ENCODE data around the gene OCSTAMP.

The OCSTAMP gene

DNA sequence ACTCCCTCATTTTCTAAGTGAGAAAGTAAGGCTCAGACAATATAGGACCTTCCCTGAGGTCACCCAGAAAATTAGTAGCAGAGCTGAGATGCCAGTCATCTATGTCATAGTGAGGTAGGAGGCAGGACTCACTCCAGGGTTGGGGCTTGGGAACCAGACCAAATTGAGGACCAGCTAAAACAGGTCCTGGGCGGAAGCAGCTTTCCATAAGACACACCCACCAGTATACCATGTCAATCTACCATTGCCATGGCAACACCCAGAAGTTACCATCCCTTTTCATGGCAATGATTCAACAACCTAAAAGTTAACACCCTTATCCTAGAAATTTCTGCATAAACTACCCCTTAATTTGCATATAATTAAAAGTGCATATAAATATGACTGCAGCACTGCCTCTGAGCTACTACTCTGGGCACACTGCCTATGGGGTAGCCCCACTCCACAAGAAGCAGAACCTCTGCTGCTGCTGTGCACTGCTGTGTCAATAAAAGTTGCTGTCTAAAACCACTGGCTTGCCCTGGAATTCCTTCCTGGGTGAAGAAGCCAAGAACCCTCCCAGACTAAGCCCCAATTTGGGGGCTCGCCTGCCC lies 30.3 kb upstream of the OCSTAMP start:
- TF ChIP-seq ZFX (IDR thresholded peaks at IDR 0.05): no peak
- TF ChIP-seq, protein P1, sequence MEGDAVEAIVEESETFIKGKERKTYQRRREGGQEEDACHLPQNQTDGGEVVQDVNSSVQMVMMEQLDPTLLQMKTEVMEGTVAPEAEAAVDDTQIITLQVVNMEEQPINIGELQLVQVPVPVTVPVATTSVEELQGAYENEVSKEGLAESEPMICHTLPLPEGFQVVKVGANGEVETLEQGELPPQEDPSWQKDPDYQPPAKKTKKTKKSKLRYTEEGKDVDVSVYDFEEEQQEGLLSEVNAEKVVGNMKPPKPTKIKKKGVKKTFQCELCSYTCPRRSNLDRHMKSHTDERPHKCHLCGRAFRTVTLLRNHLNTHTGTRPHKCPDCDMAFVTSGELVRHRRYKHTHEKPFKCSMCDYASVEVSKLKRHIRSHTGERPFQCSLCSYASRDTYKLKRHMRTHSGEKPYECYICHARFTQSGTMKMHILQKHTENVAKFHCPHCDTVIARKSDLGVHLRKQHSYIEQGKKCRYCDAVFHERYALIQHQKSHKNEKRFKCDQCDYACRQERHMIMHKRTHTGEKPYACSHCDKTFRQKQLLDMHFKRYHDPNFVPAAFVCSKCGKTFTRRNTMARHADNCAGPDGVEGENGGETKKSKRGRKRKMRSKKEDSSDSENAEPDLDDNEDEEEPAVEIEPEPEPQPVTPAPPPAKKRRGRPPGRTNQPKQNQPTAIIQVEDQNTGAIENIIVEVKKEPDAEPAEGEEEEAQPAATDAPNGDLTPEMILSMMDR (conservative IDR thresholded peaks at IDR 0.05): no peak
- H3K27ac ChIP-seq: no peak overlapping the region

DNA sequence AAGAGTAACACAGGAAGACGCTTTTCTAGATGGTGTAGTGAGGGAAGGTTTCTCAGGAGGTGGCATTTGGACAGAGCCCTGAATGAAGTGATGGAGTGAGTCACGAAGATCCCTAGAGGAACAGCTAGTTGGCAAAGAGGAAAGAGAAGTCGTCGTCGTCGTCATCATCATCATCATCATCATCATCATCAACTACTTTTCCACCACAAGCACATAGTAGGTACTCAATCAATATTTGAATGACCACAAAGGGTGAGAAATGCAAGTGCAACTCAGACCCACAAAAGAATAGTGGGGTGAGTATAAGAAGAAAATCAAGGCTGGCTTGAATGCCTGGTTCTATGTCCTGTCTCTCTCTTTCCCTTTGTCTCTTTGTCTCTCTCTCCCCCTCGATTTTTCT lies 28.3 kb upstream of the OCSTAMP start:
- no peak for TF ChIP-seq ZFX (IDR thresholded peaks at IDR 0.05)
- TF ChIP-seq, protein P1 (conservative IDR thresholded peaks at IDR 0.05): no peak
- no peak overlapping the region for H3K27ac ChIP-seq

DNA sequence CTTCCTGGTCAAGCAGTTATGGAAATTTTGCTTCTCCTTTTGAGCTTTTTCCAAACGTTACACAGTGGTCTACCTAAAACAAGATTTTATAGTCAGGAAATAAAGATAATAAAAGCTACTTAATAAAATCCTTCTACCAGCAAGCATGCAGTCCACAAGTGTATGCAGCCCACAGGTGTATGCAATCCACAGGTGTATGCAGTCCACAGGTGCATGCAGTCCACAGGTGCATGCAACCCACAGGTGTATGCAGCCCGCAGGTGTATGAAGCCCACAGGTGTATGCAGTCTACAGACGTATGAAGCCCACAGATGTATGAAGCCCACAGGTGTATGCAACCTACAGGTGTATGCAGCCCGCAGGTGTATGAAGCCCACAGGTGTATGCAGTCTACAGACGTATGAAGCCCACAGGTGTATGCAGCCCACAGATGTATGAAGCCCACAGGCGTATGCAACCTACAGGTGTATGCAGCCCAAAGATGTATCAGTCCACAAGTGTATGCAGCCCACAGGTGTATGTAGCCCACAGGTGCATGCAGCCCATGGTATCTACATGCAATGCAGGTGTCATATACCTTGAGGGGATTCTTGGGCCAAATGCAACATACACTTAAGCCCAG lies 26.4 kb upstream of the OCSTAMP start:
- no peak overlapping the region for H3K27ac ChIP-seq
- TF ChIP-seq, protein P1 (conservative IDR thresholded peaks at IDR 0.05): no peak
- no peak for TF ChIP-seq ZFX (IDR thresholded peaks at IDR 0.05)

DNA sequence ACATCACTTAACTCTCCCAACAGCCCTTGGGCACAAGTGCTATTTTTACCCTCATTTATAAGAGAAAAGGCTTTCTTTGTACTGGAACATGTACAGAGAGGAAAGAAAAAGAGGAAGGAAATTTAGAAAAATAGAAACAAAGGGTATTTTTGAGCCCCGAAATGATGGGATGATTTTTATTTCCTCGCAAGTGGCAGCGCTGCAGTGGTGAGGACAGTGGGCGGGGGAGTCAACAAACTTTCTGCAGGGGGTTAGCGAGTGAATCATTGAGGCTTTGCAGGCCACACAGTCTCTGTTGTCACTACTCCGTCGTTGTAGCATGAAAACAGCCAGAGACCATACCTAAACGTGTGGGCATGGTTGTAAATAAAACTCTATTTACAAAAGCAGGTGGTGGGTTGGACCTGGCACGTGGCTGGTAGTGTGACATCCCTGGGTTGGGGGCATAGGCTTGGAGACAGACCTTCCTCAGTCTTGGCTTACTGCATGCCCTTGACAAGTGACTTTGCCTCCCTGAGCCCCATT lies 25.5 kb upstream of the OCSTAMP start:
- no peak for TF ChIP-seq ZFX (IDR thresholded peaks at IDR 0.05)
- TF ChIP-seq, protein P1 (conservative IDR thresholded peaks at IDR 0.05): no peak
- H3K27ac ChIP-seq: no peak overlapping the region

DNA sequence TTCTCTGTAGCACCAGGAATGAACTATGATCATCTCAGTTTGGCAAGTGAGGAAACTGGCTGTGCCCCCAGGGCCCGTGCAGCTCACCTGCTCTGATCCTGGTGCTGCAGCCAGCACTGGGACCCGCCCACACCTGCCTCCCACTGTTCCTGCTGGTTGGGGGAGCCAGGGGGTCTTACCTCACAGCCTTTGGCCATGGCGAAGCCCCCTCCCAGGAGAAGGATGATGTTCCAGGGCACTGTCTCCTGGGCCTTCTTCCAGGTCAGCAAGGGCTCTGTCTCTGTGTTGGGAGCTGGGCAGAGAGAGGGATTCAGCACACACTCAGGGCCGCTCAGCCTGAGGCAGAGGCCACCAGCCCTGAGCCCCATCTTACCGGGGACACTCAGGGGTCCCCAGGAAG lies 24.9 kb upstream of the OCSTAMP start:
- TF ChIP-seq, protein P1 (conservative IDR thresholded peaks at IDR 0.05): no peak
- TF ChIP-seq ZFX (IDR thresholded peaks at IDR 0.05): no peak

DNA sequence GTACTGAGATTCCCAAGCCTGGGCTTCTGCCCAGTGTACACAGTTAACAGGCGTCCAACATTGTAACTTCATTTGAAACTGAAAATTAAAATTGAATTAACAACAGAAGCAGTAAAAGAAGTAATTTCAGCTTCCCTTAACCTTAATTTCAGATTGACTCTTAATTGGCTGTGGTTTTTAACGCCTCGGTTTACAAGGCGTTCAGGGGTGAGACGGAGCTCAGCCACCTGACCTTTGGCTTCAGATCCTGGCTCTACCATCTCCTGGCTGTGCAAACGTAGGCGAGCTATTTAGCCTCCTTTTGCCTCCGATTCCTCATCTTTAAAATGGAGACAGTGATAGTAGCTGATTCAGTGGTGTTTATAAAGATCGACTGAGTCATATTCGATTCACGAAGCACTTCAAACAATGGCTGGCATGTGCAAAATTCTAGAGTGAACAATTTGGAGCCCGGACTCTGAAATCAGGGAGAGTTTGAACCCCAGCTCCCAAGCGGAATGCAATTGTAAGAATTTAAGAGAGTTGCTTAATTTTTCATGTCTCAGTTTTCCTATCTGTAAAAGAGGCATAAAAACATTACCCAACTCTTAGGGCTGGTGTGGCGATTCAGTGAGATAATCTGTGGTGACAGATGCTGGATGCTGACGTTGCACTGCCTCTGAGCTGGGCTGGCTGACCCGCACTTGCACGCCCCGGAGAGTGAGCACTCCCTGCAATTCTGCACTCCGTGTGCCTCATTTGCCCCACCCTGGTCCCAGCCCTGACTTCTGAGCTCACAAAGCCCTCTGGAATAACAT lies 23.5 kb upstream of the OCSTAMP start:
- no peak for TF ChIP-seq ZFX (IDR thresholded peaks at IDR 0.05)
- TF ChIP-seq, protein P1 (conservative IDR thresholded peaks at IDR 0.05): no peak
- no peak overlapping the region for H3K27ac ChIP-seq

More for the DNA sequence above, 24.9 kb upstream of the OCSTAMP start:
- H3K27ac ChIP-seq: no peak overlapping the region

DNA sequence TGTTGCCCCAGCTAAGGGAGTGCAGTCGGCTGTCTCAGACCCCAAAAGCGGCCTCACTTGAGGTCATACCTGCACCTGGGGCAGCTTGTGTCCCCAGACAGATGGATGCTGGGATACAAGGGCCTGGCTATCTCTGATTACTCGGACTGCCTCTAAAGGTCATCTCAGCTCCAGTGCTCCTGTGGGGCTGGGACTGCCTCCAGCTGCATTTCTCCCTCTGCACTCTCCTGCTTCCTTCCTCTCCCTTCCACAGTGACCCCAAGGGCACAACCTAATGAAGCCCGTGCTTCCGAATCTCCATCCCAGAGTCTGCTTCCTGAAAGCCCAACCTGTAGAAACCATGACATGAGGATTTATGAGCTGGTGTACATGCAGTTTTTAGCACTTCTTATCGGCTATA lies 22.8 kb upstream of the OCSTAMP start:
- TF ChIP-seq, protein P1 (conservative IDR thresholded peaks at IDR 0.05): no peak
- TF ChIP-seq ZFX (IDR thresholded peaks at IDR 0.05): no peak
- H3K27ac ChIP-seq: no peak overlapping the region
